HG03442 (cell line): ENCODE results near the gene PCNX1.
"Not testable (repeated sequence)": the region's sequence is repeated elsewhere in the genome, so short reads cannot be mapped to it uniquely, and the experiment has no call there.

Source experiments
- ATAC-seq: cut with Tn5 transposase; IDR thresholded peaks from one replicate; pipeline ENCODE4 v1.9.1; 2021; ENCODE audit warnings: mild to moderate bottlenecking, moderate library complexity; ENCODE audit not compliant: unreplicated experiment

PCNX1 gene

DNA sequence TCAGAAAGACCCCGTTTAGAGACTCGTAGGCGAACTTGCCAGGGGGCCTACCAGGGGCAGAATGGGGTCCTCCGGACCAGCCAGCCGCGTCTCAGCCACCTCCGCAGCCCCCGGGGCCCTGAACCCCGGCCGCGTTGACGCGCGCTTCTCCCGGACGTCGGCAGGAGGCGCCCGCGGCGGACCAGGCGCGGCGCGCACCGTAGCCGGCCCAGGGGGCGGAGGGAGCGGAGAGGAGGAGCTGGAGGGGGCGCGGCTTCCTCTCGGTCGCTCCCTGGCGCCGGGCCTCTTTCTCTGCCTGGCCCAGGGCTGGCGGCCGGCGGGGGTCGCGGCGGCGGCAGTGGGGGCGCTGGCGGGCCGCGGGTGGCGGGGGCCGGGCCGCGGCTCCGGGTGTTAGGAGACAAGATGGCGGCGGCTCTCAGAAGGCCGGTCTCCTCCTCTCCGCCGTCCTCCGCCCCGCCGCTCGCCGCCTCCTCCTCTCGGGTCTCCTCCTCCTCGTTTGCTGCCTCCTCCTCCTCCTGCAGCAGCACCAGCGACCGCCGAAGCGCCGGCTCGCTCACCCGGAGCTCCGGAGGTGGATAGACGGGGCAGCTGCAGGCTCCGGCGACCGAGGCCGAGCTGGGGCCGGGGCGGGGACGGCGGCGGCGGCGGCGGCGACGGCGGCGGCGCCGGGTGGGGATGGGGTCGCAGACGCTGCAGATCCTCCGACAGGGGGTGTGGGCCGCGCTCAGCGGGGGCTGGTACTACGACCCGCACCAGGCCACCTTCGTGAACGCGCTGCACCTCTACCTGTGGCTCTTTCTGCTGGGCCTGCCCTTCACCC, at the start of gene PCNX1:
PCNX1 (plus strand) TSS at position 284 of the 820 bp plus-strand sequence; CDS start at position 676, 392 bp downstream.
- peak; percentile 63 for ATAC-seq

DNA sequence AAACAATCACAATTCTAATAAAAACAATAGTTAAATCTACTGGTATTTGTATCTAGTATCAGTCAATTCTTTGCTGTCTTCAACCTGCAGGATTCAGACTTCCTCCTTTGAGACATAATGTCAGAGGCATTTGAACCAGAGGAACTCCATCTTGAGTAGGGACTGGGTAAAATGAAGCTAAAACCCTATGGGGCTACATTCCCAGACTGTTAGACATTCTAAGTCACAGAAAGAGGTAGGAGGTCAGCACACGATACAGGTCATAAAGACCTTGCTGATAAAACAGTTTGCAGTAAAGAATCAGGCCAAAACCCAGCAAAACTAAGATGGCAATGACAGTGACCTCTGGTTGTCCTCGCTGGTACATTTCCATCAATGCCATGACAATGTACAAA, 49.8 kb upstream of the PCNX1 start:
- no peak for ATAC-seq

DNA sequence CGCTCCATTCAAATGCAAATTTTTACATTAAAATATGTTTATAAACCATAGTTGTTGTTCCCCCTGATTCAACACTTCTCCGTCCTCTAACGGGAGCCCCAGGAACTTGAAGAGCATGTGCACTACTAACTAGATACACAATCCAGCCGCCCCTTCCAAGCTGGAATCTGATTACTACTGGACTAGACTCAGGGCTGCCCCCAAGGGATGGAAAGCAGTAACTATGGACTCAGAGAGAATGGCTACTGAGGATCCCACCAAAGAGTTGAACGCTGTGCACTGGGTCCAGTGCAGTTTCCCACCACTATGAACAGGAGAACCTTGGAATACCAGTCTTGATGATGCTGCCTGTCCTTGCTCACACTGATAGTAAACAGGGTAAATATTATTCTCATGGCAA, 48.6 kb upstream of the PCNX1 start:
- no peak for ATAC-seq

- not testable (repeated sequence) for ATAC-seq
Observed at GRCh38 chr14:70866992-70867391, 40.3 kb upstream of the PCNX1 start.

DNA sequence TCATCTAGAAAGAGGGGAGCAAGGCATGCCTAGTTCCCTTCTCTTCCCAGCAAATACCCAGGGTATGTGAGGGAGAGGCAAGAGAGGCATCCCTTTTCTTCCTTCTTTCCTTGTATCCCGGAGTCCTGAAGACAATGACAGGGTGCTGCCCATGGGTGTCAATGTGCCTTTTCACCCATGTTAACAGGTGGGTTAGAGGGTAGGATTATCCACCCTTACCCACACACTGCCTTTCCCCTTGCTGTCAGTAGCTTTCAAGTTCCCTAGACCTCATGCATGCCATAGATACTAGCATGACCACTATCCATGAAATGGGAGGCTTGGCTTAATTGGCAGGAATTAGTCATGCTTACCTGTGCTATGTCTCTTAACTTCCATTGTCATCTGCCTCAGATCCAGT, 36.3 kb upstream of the PCNX1 start:
- no peak for ATAC-seq

DNA sequence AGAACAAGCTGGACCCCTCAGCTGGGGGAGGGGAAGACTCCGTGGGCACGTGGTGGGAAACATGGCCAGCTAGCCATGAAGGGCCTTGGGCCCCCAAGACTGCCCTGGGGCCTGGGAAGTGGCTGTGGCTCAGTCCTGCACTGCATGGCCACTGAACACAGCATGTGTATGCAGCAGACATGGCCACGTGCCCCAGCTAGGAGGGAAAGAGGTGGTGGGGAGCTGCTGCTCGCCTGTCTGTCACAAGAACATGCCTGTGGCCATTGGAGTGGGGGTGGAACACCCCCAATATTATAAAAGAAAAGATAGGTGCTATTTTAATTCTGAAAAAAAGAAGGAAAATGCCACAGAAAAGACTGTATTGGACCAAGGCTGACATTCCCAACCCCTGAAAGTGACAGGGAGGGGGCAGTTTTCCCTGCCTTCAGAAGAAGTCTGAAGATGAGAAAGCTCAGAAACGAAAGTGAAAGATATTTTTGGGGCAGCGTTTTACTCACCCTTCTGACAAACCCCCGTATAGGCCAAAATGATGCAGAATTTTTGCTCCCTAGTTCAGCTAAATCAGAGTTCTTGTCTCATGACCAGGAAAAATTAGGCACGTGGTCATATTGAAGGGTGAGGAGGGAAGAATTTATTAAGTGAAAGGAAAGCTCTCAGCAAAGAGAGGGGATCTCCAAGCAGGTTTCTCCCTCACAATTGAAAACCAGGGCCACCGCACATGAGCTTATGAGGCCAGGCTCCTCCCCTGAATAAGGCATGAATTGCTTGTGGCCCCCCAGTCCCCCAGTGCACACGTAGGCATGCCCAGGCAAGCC, 35.2 kb upstream of the PCNX1 start:
- ATAC-seq, result no peak

DNA sequence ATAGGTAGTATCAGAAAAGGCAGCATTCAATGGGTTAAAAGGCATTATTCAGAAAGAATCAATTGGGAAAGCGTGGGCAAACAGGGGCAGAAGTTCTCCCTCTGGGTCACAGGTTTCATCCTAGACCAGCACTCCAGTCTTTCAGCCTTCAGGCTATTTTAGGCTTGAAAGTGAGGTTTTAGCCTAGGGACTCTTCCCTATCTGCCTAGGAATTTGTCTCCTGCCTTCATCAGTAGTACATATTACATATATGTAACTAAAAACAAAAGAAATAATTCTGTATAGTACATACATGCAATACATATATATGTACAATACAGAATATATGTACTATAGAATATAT, 34.6 kb upstream of the PCNX1 start:
- ATAC-seq, result no peak

DNA sequence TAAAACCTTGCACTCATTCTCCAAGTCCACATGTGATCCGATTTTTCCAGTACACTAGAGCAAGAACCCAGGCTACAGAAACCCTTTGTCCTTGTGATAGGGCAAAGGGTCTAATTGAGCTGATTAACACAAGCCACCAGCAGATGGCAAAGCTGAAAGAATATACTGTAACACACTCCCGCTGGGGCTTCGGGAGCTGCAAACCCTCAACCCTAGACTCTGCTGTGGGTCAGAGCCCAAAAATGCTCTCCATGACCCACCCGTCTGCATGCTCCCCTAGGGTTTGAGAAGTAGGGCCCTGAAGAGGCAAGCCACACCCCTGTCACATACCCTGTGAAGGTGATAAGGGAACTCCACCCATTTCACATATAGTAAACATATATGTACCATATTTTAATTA, 33.6 kb upstream of the PCNX1 start:
- no peak for ATAC-seq

DNA sequence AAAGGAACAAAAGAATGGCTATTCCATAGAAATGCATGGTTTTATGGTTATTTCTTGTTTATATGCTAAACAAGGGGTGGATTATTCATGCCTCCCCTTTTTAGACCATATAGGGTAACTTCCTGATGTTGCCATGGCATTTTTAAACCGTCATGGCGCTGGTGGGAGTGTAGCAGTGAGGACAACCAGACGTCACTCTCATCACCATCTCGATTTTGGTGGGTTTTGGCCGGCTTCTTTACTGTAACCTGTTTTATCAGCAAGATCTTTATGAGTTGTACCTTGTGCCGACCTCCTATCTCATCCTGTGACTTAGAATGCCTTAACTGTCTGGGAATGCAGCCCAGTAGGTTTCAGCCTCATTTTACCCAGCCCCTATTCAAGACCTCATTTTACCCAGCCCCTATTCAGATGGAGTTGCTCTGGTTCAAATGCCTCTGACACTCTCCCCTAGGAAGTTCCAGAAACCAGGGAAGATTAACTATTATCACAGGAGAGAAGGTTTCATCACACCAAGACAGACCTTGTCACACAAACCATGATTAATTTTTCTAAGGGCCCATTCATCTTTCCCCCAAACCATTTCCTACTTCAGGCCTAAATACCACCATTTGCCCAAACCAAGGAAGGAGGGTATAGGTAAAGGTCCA, 31.3 kb upstream of the PCNX1 start:
- ATAC-seq, result not testable (repeated sequence)

GRCh38 chr14:70879448-70879847, 27.8 kb upstream of the PCNX1 start:
- no peak for ATAC-seq

DNA sequence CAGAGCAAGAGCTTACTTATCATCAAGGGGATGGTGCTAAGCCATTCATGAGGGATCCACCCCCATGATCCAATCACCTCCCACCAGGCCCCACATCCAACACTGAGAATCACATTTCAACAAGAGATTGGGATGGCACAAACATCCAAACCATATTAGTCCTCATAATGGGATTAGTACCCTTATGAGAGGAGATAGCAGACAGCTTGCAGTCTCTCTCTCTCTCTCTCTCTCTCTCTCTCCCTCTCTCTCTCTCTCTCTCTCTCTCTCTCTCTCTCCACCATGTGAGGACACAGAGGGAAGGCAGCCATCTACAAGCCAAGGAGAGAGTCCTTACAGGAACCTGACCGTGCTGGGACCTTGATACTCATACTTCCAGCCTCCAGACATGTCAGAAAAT, 26.4 kb upstream of the PCNX1 start:
- ATAC-seq, result not testable (repeated sequence)

DNA sequence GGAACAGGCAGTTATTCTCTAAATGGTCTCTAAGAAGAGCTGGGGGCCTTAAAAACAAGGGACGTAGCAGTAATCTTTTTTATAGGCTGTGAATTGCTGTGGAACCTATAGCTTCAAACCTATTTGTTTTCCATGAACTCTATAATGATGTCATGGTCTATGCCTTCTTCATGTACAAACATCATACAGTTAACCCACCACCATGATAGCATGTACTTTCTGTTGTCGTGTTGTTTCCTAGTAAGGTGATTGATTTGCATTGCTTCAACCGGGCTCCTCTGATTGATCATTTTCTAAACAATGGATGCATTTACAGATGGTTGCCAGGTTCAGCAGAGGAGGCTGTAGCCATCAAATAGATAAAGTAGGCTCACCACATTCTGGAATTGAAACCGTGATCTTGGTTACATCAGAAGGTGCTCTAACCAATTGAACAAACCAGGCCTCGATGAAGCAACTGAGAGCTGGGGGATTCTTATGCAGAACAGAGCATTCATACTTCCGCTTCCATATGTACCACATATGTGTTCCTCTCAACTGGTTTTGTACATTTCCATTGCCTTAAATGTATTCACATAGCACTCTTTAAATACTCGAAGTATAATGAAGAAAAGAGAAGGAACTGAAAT, 25.6 kb upstream of the PCNX1 start:
- peak; percentile 43 for ATAC-seq

DNA sequence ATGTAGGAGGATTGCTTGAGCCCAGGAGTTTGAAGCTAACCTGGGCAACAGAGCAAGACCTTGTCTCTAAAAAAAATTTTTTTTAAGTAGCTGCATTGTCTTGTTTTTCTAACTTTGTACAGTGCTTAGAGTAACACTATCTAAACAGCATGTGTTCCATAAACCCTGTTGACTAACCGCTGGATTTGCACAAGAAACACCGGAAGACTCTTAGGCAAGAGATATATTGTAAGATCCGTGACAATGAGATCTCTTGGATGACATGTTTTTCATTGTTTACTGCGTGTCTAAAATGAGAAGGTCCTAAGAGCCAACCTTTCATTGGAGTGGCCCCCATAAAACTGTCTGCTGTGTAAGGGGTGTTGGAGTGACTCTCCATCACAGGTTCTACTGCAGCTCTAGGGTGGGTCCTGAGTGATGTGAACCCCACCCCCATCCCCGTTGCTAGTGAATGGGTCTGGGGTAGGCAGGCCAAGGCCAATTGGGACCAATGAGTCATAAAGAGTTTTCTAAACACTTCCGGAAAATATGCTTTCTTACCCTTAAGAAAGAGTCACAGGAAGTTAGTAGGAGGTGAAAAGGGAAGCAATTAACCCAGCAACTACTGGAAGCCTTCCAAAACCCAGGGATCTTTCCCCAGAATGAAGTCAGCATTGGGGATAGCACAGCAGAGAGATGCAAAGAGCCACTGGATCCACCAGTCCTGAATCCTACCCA, 24.3 kb upstream of the PCNX1 start:
- no peak for ATAC-seq

DNA sequence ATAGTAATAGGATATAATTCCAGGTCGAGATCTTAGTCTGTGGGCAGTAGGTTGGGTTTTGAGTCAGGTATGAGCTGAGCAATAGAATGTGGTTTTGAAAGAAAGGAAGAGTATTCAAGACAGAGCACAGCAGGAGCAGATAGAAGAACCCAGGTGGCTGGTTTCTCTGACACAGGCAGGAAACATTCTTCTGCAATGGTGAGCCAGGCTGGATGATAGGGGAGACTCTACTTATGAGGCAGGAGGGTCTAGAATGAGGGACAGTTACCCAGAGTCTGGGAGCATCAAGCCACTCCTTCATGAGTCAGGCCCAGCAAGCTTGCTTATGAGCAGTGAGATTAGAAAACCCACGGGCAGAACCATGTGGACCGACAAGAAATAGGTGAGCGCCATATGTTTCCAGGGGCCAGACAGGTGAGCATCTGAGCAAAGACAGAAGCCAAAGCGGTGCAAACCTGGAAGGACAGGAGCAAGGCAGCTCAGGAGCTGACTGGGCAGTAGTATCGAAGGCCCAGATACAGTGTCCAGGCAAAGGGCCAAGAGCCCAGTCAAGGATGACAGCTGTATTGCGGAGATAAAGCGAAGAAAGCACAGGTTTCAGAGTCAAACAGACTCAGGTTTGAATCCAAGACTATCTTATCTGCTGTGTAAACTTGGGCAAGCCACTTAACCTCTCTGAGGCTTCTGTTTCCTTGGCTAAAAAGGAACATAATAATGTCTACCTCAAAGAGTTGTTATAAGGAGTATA, 22.5 kb upstream of the PCNX1 start:
- ATAC-seq, result no peak

DNA sequence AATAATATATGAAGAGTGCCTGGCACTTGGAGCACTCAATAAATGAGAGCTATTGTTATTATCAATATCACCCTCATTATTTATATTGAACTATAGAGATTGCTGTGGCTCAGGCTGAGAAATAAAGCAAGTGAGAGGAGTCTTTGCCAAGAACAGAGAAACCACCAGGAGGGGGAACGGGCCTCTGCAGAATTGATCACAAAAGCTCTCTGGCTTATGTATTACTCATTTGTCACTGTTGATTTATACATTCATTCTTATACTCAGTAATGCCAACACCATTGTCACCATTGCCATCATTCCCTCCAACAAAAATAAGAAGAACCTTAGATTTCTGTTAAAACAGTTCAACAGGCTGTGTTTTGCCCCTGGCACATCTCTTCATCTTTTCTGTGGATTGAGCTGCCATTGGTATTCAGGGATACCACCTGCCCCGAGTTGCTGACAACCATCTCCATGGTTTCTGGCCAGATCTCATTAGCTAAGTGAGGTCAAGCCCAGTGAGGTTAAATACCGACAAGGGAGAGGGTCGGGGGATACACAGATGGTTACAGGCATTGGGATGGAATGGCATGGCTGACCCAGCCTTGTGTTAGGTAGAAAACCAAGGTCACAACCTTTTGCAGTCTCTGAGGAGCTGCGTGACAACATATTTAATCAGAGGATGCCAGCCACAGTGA, 21.8 kb upstream of the PCNX1 start:
- no peak for ATAC-seq

DNA sequence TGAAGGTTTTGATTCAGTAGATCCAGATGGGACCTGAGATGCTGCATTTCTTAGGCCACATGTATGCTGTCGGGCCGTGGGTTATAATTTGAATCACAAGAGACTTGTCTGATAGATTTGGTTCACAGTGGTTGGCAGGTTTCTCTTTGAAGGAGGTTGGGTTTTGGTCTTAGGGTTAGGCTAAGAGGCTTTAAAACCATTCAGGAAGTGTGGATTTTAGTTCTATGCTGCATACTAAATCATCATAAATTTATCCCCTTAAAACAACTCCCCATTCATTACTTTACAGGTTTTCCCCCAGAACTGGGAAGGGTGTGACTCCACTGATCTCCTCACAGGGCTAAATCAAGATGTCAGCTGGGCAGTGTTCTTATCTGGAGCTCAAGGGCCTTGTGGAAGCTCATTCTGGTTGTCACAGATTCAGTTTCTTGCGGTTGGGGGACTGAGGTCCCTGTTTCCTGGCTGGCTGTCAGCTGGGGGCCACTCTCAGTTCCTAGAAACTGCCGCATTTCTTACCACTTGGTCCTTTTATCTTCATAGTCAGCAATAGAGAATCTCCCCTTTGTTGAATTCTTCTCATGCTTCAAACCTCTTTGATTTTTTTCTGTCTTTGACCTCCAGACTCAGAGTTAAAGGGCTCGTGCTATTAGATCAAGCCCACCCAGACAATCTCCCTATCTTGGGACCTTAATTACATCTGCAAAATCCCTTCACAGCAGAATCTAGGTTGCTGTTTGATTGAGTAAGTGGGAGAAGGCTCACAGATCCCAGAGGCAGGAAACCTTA, 20.6 kb upstream of the PCNX1 start:
- peak; percentile 42 for ATAC-seq

DNA sequence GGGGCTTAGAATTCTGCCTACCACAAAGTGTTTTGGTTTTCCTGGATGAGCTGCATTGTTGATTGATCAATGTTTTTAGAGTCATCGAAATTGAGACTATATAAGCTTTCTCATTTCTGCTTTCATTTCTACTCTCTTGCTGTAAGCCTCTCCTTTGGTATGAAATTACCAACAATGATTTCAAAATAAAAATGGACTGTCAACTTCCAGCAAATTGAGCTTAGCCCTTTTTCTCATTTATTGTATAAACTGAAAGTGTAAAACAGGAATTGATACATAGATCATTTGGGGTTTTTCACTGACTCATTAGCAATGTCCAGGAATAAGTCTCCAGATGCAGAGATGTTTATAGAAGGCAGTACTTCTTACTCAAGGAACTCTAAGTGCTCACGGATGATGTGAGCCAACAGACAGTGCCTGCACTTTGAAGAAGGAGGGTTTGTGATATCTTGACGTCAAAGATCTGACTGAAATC, 20.0 kb upstream of the PCNX1 start:
- ATAC-seq, result peak; percentile 32

DNA sequence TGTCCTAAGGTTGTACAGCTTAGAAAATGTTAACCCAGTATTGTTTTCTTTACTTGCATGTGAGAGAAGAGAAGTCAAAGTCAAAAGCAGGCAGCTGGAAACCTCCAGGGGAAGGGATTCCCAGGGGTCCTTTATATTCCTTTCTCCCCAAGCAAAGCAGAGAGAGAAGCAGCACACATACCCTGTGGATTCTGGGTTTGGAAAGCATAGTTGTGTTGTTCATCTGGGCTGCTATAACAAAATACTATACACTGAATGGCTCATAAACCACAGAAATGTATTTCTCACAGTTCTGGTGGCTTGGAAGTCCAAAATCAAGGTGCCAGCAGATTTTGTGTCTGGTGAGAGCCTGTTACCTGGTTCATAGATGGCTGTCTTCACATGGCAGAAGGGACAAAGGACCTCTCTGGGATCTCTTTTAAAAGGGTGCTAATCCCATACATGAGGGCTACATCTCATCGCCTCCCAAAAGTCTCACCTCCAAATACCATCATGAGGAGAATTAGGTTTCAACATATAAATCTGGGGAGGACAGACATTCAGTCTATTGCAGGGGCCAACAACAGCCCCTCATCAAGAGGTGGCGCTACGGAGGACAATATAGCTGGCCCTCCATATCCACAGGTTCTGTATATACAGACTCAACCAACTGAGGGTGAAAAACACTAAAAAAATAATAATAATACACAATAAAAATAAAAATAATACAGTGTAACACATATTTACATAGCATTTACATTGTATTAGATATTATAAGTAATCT, 19.3 kb upstream of the PCNX1 start:
- no peak for ATAC-seq
